Measurements from ENCODE around the gene RANBP17.

DNA sequence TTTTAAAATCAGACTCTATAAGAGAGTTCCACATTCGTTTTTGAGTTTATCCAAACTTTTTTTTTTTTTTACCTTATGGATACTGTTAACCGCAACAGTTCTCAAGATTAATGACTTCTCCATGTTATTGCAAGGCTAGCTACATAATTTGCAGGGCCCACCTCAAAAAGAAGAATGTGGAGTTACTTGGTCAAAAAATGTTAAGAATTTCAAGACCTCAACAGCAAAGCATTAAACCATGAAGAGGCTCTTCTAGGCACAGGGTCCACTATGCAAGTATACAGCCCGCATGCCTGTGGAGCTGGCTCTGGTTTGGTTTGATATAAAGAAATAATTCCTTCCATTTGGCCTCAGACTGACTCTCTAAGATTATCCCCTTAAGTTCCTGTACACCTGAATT, 313.9 kb downstream of the RANBP17 start:
- TF ChIP-seq, protein P1, sequence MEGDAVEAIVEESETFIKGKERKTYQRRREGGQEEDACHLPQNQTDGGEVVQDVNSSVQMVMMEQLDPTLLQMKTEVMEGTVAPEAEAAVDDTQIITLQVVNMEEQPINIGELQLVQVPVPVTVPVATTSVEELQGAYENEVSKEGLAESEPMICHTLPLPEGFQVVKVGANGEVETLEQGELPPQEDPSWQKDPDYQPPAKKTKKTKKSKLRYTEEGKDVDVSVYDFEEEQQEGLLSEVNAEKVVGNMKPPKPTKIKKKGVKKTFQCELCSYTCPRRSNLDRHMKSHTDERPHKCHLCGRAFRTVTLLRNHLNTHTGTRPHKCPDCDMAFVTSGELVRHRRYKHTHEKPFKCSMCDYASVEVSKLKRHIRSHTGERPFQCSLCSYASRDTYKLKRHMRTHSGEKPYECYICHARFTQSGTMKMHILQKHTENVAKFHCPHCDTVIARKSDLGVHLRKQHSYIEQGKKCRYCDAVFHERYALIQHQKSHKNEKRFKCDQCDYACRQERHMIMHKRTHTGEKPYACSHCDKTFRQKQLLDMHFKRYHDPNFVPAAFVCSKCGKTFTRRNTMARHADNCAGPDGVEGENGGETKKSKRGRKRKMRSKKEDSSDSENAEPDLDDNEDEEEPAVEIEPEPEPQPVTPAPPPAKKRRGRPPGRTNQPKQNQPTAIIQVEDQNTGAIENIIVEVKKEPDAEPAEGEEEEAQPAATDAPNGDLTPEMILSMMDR (conservative IDR thresholded peaks at IDR 0.05 in 1 of 2, IDR thresholded peaks at IDR 0.05 in 1 of 2; ENCODE audit: extremely low read depth in 1 of 2, insufficient read depth in 1 of 2, low read depth in 1 of 2, low read length in 2 of 2) = no peak
- TF ChIP-seq EZH2 (IDR thresholded peaks at IDR 0.05; ENCODE audit: borderline replicate concordance, low read length) = no peak

Data from mammary epithelial cell (primary cell).